ENCODE measurements around the gene CDK2.

The CDK2 gene

DNA sequence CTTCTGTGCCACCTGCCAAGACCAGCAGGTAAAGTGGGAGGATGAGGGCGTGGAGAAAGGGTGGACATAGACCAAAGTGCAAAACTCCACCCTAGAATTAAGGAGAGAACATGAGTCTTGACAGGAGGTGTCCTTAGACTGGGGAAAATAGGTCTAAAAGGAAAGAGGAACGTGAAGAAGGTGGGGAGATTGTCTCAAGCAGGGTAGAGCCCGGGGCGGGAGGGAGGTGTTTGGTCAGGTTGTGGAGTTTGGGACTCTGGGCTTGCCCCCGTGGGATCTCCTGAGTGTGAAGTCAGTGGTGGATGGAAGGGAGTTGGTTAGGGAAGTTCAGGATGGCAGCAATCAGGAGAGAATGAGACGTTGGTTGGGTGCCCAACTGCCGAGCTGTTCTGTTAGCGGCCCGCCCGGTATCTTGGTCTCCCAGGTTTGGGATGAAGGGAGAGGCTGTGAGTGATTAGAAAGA, 35.3 kb upstream of the CDK2 start:
- Histone ChIP-seq H3K27me3 (ENCODE audit: control insufficient read depth in 1 of 2, insufficient read depth in 1 of 2, low read length in 2 of 2) (no peaks in the 10 kb centered on the region), H3K4me2 (ENCODE audit: low read length, poor library complexity, severe bottlenecking) (peak overlapping the region; percentile 85), H2AFZ (ENCODE audit: low read depth, low read length) (peak overlapping the region; percentile 8), H4K8ac (ENCODE audit: low read length) (peak overlapping the region; percentile 93), H2BK12ac (ENCODE audit: low read length in 2 of 2) (peak overlapping the region; percentile 42 to 92), H3K14ac (ENCODE audit: low read length in 2 of 2) (no peak overlapping the region), H3K4ac (ENCODE audit: low read depth in 1 of 2, low read length in 2 of 2) (peak overlapping the region; percentile 5 to 88), H3K9me3 (ENCODE audit: control insufficient read depth, low read length) (no peaks in the 10 kb centered on the region), H3K23ac (ENCODE audit: low read length in 2 of 2) (no peak overlapping the region), H4K91ac (ENCODE audit: low read length) (peak overlapping the region; percentile 84), H3K4me3 (ENCODE audit: insufficient read depth in 1 of 2, low read depth in 1 of 2, low read length in 2 of 2) (peak overlapping the region; percentile 65 to 84), H3K27ac (ENCODE audit: low read length, poor library complexity, severe bottlenecking) (peak overlapping the region; percentile 46), H2AK5ac (ENCODE audit: low read length, severe bottlenecking) (peak overlapping the region; percentile 32), H2BK5ac (ENCODE audit: low read depth, low read length, poor library complexity, severe bottlenecking) (no peak overlapping the region), H3K36me3 (ENCODE audit: control insufficient read depth in 1 of 2, insufficient read depth in 2 of 2, low read depth in 1 of 2, low read length in 2 of 2) (no peaks in the 10 kb centered on the region), H3K9ac (ENCODE audit: low read length) (peak overlapping the region; percentile 90), H2BK120ac (ENCODE audit: low read depth, low read length) (no peak overlapping the region), H3K18ac (ENCODE audit: low read depth in 1 of 2, low read length in 2 of 2) (peak overlapping the region; percentile 9 to 76), H3K79me1 (replicated peaks; ENCODE audit: low read length, poor library complexity, severe bottlenecking) (peaks cover 19% of the 10 kb centered on the region), H2BK15ac (ENCODE audit: low read depth, poor library complexity, severe bottlenecking) (peak overlapping the region; percentile 35), H3K4me1 (ENCODE audit: control insufficient read depth, insufficient read depth, low read depth, low read length) (peaks cover 19% of the 10 kb centered on the region)
- 36% methylated on average over 10 of the region's 10 CpGs for WGBS
- no peak for DNase-seq

DNA sequence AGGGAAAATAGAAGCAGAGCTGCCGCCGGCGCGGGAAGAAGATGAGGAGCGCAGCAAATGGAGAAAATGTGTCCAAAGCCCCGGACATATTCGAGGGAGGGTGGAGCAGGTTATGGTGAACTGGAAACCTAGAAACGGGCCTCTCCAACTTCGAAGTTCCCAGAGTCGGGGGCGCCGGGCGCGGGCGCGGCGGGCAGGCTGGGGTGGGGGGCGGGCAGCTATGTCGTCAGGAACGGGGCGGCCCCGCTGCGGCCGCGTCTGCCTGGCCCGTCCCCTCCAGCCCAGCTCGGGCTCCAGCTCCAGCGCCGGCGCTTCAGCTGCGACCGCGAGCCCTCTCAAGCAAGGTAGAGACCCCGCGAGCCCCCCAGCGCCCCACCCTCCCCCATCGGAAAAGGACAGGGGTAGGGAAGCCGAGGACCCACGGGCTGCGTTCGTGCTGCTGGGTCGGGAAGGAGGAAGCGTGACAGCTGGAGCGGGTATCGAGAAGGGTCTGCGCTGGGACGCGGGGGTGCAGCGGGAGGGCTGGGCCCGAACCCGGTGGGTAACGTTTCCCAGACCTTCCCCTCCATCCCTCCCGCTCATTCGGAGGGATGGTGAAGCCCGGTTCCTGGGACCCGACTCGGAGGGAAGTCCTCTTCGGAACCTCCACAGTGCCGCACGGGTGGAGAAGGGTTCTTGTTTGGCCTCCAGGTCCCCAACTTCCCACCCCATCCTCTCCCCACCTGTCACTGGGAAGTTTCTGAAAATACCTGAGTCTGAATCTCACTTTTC, 34.7 kb upstream of the CDK2 start:
- peak overlapping the region; percentile 34 to 76 for H3K18ac ChIP-seq (ENCODE audit: low read depth in 1 of 2, low read length in 2 of 2)
- H4K8ac ChIP-seq (ENCODE audit: low read length): peak overlapping the region; percentile 69
- no peaks in the 10 kb centered on the region for H3K27me3 ChIP-seq (ENCODE audit: control insufficient read depth in 1 of 2, insufficient read depth in 1 of 2, low read length in 2 of 2)
- H3K9me3 ChIP-seq (ENCODE audit: control insufficient read depth, low read length): no peaks in the 10 kb centered on the region
- WGBS: 2% methylated on average over 48 of the region's 60 CpGs
- H3K4ac ChIP-seq (ENCODE audit: low read depth in 1 of 2, low read length in 2 of 2): peak overlapping the region; percentile 12 to 88
- H3K23ac ChIP-seq (ENCODE audit: low read length in 2 of 2): peak overlapping the region in 1 of 2 experiments; percentile 65
- no peak overlapping the region for H2BK5ac ChIP-seq (ENCODE audit: low read depth, low read length, poor library complexity, severe bottlenecking)
- peak overlapping the region; percentile 39 for H2BK120ac ChIP-seq (ENCODE audit: low read depth, low read length)
- peak; percentile 60 for DNase-seq
- H2AFZ ChIP-seq (ENCODE audit: low read depth, low read length): peak overlapping the region; percentile 1
- peak overlapping the region; percentile 71 for H2BK15ac ChIP-seq (ENCODE audit: low read depth, poor library complexity, severe bottlenecking)
- peaks cover 0 to 3% of the 10 kb centered on the region in 2 experiments for H3K36me3 ChIP-seq (ENCODE audit: control insufficient read depth in 1 of 2, insufficient read depth in 2 of 2, low read depth in 1 of 2, low read length in 2 of 2)
- H3K4me1 ChIP-seq (ENCODE audit: control insufficient read depth, insufficient read depth, low read depth, low read length): peaks cover 19% of the 10 kb centered on the region
- H3K79me1 ChIP-seq (replicated peaks; ENCODE audit: low read length, poor library complexity, severe bottlenecking): peaks cover 19% of the 10 kb centered on the region
- H4K91ac ChIP-seq (ENCODE audit: low read length): peak overlapping the region; percentile 84
- H3K9ac ChIP-seq (ENCODE audit: low read length): peak overlapping the region; percentile 90
- peak overlapping the region; percentile 65 to 84 for H3K4me3 ChIP-seq (ENCODE audit: insufficient read depth in 1 of 2, low read depth in 1 of 2, low read length in 2 of 2)
- H3K14ac ChIP-seq (ENCODE audit: low read length in 2 of 2): no peak overlapping the region
- H3K4me2 ChIP-seq (ENCODE audit: low read length, poor library complexity, severe bottlenecking): peak overlapping the region; percentile 97
- no peak overlapping the region for H2AK5ac ChIP-seq (ENCODE audit: low read length, severe bottlenecking)
- peak overlapping the region; percentile 46 for H3K27ac ChIP-seq (ENCODE audit: low read length, poor library complexity, severe bottlenecking)
- peak overlapping the region; percentile 10 to 31 for H2BK12ac ChIP-seq (ENCODE audit: low read length in 2 of 2)

GRCh38 chr12:55932551-55932910, 34.1 kb upstream of the CDK2 start:
- H4K8ac ChIP-seq (ENCODE audit: low read length): peak overlapping the region; percentile 27
- peak overlapping the region in 1 of 2 experiments; percentile 69 for H3K18ac ChIP-seq (ENCODE audit: low read depth in 1 of 2, low read length in 2 of 2)
- peak overlapping the region; percentile 1 for H2AFZ ChIP-seq (ENCODE audit: low read depth, low read length)
- H2BK5ac ChIP-seq (ENCODE audit: low read depth, low read length, poor library complexity, severe bottlenecking): no peak overlapping the region
- no peak overlapping the region for H2BK120ac ChIP-seq (ENCODE audit: low read depth, low read length)
- peaks cover 19% of the 10 kb centered on the region for H3K4me1 ChIP-seq (ENCODE audit: control insufficient read depth, insufficient read depth, low read depth, low read length)
- H3K4me2 ChIP-seq (ENCODE audit: low read length, poor library complexity, severe bottlenecking): peak overlapping the region; percentile 97
- H2BK12ac ChIP-seq (ENCODE audit: low read length in 2 of 2): peak overlapping the region in 1 of 2 experiments; percentile 25
- no peak overlapping the region for H2BK15ac ChIP-seq (ENCODE audit: low read depth, poor library complexity, severe bottlenecking)
- H3K27ac ChIP-seq (ENCODE audit: low read length, poor library complexity, severe bottlenecking): no peak overlapping the region
- H3K27me3 ChIP-seq (ENCODE audit: control insufficient read depth in 1 of 2, insufficient read depth in 1 of 2, low read length in 2 of 2): no peaks in the 10 kb centered on the region
- DNase-seq: peak; percentile 52
- H4K91ac ChIP-seq (ENCODE audit: low read length): no peak overlapping the region
- H3K79me1 ChIP-seq (replicated peaks; ENCODE audit: low read length, poor library complexity, severe bottlenecking): peaks cover 19% of the 10 kb centered on the region
- H3K23ac ChIP-seq (ENCODE audit: low read length in 2 of 2): no peak overlapping the region
- H2AK5ac ChIP-seq (ENCODE audit: low read length, severe bottlenecking): no peak overlapping the region
- no peaks in the 10 kb centered on the region for H3K9me3 ChIP-seq (ENCODE audit: control insufficient read depth, low read length)
- WGBS: 11% methylated on average over 4 of the region's 4 CpGs
- peaks cover 0 to 8% of the 10 kb centered on the region in 2 experiments for H3K36me3 ChIP-seq (ENCODE audit: control insufficient read depth in 1 of 2, insufficient read depth in 2 of 2, low read depth in 1 of 2, low read length in 2 of 2)
- H3K14ac ChIP-seq (ENCODE audit: low read length in 2 of 2): no peak overlapping the region
- no peak overlapping the region for H3K4ac ChIP-seq (ENCODE audit: low read depth in 1 of 2, low read length in 2 of 2)
- peak overlapping the region; percentile 65 to 84 for H3K4me3 ChIP-seq (ENCODE audit: insufficient read depth in 1 of 2, low read depth in 1 of 2, low read length in 2 of 2)
- peak overlapping the region; percentile 90 for H3K9ac ChIP-seq (ENCODE audit: low read length)

GRCh38 chr12:55933169-55933798, 33.3 kb upstream of the CDK2 start:
- H2AFZ ChIP-seq (ENCODE audit: low read depth, low read length): no peak overlapping the region
- no peak overlapping the region for H2BK12ac ChIP-seq (ENCODE audit: low read length in 2 of 2)
- no peak overlapping the region for H2BK5ac ChIP-seq (ENCODE audit: low read depth, low read length, poor library complexity, severe bottlenecking)
- H3K4me3 ChIP-seq (ENCODE audit: insufficient read depth in 1 of 2, low read depth in 1 of 2, low read length in 2 of 2): peak overlapping the region in 1 of 2 experiments; percentile 84
- H3K79me1 ChIP-seq (replicated peaks; ENCODE audit: low read length, poor library complexity, severe bottlenecking): peaks cover 19% of the 10 kb centered on the region
- peak overlapping the region; percentile 90 for H3K9ac ChIP-seq (ENCODE audit: low read length)
- no peaks in the 10 kb centered on the region for H3K27me3 ChIP-seq (ENCODE audit: control insufficient read depth in 1 of 2, insufficient read depth in 1 of 2, low read length in 2 of 2)
- no peaks in the 10 kb centered on the region for H3K9me3 ChIP-seq (ENCODE audit: control insufficient read depth, low read length)
- no peak overlapping the region for H3K14ac ChIP-seq (ENCODE audit: low read length in 2 of 2)
- no peak overlapping the region for H2BK15ac ChIP-seq (ENCODE audit: low read depth, poor library complexity, severe bottlenecking)
- H3K4me1 ChIP-seq (ENCODE audit: control insufficient read depth, insufficient read depth, low read depth, low read length): peaks cover 19% of the 10 kb centered on the region
- no peak overlapping the region for H4K91ac ChIP-seq (ENCODE audit: low read length)
- peak; percentile 22 for DNase-seq
- H2BK120ac ChIP-seq (ENCODE audit: low read depth, low read length): no peak overlapping the region
- no peak overlapping the region for H2AK5ac ChIP-seq (ENCODE audit: low read length, severe bottlenecking)
- no peak overlapping the region for H4K8ac ChIP-seq (ENCODE audit: low read length)
- peak overlapping the region; percentile 21 for H3K27ac ChIP-seq (ENCODE audit: low read length, poor library complexity, severe bottlenecking)
- H3K4me2 ChIP-seq (ENCODE audit: low read length, poor library complexity, severe bottlenecking): peak overlapping the region; percentile 46
- 86% methylated on average over 4 of the region's 7 CpGs for WGBS
- H3K4ac ChIP-seq (ENCODE audit: low read depth in 1 of 2, low read length in 2 of 2): no peak overlapping the region
- no peak overlapping the region for H3K18ac ChIP-seq (ENCODE audit: low read depth in 1 of 2, low read length in 2 of 2)
- peaks cover 0 to 9% of the 10 kb centered on the region in 2 experiments for H3K36me3 ChIP-seq (ENCODE audit: control insufficient read depth in 1 of 2, insufficient read depth in 2 of 2, low read depth in 1 of 2, low read length in 2 of 2)
- H3K23ac ChIP-seq (ENCODE audit: low read length in 2 of 2): no peak overlapping the region

Data from mesenchymal stem cell (in vitro differentiated cells and primary cell).